HepG2 (cell line): ENCODE data around the gene MMP7. TPM values are rescaled to one million over a fixed set of nuclear protein-coding genes. Genes with fewer than 3 reads are reported as not detected.

ENCODE experiments used
- ASH2L ChIP-seq: fragments of 300-600, 200-600 bp; sonication (generic); IDR thresholded peaks from 2 replicates; pipeline ENCODE4 v1.7.0; 2017; ENCODE audit warnings: low read depth, mild to moderate bottlenecking, moderate library complexity, mixed read lengths, low read length; ENCODE audit not compliant: insufficient read length
- FOSL2 ChIP-seq: sonication (generic); formaldehyde crosslinking; IDR thresholded peaks from 2 replicates; pipeline ENCODE4 v1.4.0; 2020; ENCODE audit warnings: missing genetic modification reagents
- MXD1 ChIP-seq: sonication (generic); formaldehyde crosslinking; IDR thresholded peaks from 2 replicates; pipeline ENCODE4 v1.4.0; 2020; ENCODE audit warnings: mild to moderate bottlenecking, missing genetic modification reagents
- SATB2 ChIP-seq: sonication (generic); formaldehyde crosslinking; IDR thresholded peaks from 2 replicates; pipeline ENCODE4 v1.5.0; 2020; ENCODE audit warnings: missing genetic modification reagents
- SRSF4 ChIP-seq: fragments of 200-400 bp; formaldehyde crosslinking; IDR thresholded peaks from one replicate; pipeline ENCODE4 v1.6.1; 2018; ENCODE audit warnings: mild to moderate bottlenecking, low read depth, low read length, moderate library complexity; ENCODE audit not compliant: poor library complexity, severe bottlenecking
- THYN1 ChIP-seq: sonication (generic); formaldehyde crosslinking; IDR thresholded peaks from 2 replicates; pipeline ENCODE4 v1.8.1; 2023; ENCODE audit warnings: low read depth, mild to moderate bottlenecking, moderate library complexity, missing genetic modification reagents, borderline replicate concordance
- ZBTB21 ChIP-seq: sonication (generic); formaldehyde crosslinking; IDR thresholded peaks from 2 replicates; pipeline ENCODE4 v1.4.0; 2020; ENCODE audit warnings: missing genetic modification reagents
- polyA plus RNA-seq, 8 experiments: library from polyadenylated mRNA; depleted of rRNA in 3 of 8; stranded (reverse) in 7 of 8; unstranded in 1 of 8; fragments of >200 nt; fragmentation: Illumina TruSeq in 4 of 8; extraction: Trizol in 4 of 8; gene quantifications; 2 replicates each; pipeline versions ENCODE4 v1.2.1 to v1.2.3, GENCODE V29; 2011 to 2016; ENCODE audit warnings: low read depth in 4 of 8, missing spikeins in 1 of 8, mixed read lengths in 1 of 8; ENCODE audit not compliant: insufficient read depth in 1 of 8
- total RNA-seq, 5 experiments: library from RNA; depleted of rRNA; stranded (reverse); fragments of >200 nt; fragmentation: Illumina TruSeq; extraction: Trizol; gene quantifications; 2 replicates each; pipeline ENCODE4 v1.2.3, GENCODE V29; 2016; ENCODE audit warnings: low read depth in 1 of 5
- TF ChIP-seq, protein P1 (sequence below): sonication (generic); formaldehyde crosslinking; IDR thresholded peaks from 2 replicates; pipeline ENCODE4 v1.9.0; 2021; ENCODE audit warnings: missing genetic modification reagents, borderline replicate concordance

Gene MMP7
- total and polyA plus RNA-seq, 2 of the 13 experiments (the other 11 are each of a cell fraction or from before 2014, with no cell fraction given), result 0.17 TPM; not detected in 1

GRCh38 chr11:102471474-102471873 lies 59.1 kb downstream of the MMP7 start (continued):
- TF ChIP-seq, protein P1, sequence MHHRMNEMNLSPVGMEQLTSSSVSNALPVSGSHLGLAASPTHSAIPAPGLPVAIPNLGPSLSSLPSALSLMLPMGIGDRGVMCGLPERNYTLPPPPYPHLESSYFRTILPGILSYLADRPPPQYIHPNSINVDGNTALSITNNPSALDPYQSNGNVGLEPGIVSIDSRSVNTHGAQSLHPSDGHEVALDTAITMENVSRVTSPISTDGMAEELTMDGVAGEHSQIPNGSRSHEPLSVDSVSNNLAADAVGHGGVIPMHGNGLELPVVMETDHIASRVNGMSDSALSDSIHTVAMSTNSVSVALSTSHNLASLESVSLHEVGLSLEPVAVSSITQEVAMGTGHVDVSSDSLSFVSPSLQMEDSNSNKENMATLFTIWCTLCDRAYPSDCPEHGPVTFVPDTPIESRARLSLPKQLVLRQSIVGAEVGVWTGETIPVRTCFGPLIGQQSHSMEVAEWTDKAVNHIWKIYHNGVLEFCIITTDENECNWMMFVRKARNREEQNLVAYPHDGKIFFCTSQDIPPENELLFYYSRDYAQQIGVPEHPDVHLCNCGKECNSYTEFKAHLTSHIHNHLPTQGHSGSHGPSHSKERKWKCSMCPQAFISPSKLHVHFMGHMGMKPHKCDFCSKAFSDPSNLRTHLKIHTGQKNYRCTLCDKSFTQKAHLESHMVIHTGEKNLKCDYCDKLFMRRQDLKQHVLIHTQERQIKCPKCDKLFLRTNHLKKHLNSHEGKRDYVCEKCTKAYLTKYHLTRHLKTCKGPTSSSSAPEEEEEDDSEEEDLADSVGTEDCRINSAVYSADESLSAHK (CRISPR knock-in tag), result no peak
- no peak for TF ChIP-seq ASH2L
- no peak for TF ChIP-seq FOSL2
- TF ChIP-seq ZBTB21 (CRISPR knock-in tag), result no peak
- TF ChIP-seq MXD1 (CRISPR knock-in tag), result no peak
- no peak for TF ChIP-seq SRSF4
- TF ChIP-seq SATB2 (CRISPR knock-in tag), result no peak
- no peak for TF ChIP-seq THYN1 (CRISPR knock-in tag)
- TF ChIP-seq, all 625 proteins: peak for 0

Other genes with a start within 250 kb of the MMP7 start
- gene BIRC3, start 213.3 kb downstream of the MMP7 start, total RNA-seq (2016; rRNA removed; fragmentation: Illumina TruSeq; extraction: Trizol), result 4.2 and 7.5 TPM in 2 replicates
- gene BIRC3, start 213.3 kb downstream of the MMP7 start, polyA plus RNA-seq (2011; rRNA removed), result 0.41 and 0.50 TPM in 2 replicates
- 61.7 and 83.2 TPM in 2 replicates for gene BIRC2, start 183.5 kb downstream of the MMP7 start, total RNA-seq (2016; rRNA removed; fragmentation: Illumina TruSeq; extraction: Trizol)
- gene BIRC2, start 183.5 kb downstream of the MMP7 start, polyA plus RNA-seq (2011; rRNA removed), result 59.2 and 62.2 TPM in 2 replicates
- gene TMEM123, start 78.0 kb downstream of the MMP7 start, total RNA-seq (2016; rRNA removed; fragmentation: Illumina TruSeq; extraction: Trizol), result 265 and 365 TPM in 2 replicates
- 2,108 and 2,761 TPM in 2 replicates for gene TMEM123, start 78.0 kb downstream of the MMP7 start, polyA plus RNA-seq (2011; rRNA removed)
- gene MMP20, start 94.6 kb upstream of the MMP7 start, total RNA-seq (2016; rRNA removed; fragmentation: Illumina TruSeq; extraction: Trizol), result not detected in 2 replicates
- 0.05 and 0.12 TPM in 2 replicates for gene MMP20, start 94.6 kb upstream of the MMP7 start, polyA plus RNA-seq (2011; rRNA removed)
- not detected in 2 replicates for gene MMP27, start 175.0 kb upstream of the MMP7 start, total RNA-seq (2016; rRNA removed; fragmentation: Illumina TruSeq; extraction: Trizol)
- gene MMP27, start 175.0 kb upstream of the MMP7 start, polyA plus RNA-seq (2011; rRNA removed), result not detected in 2 replicates
- not detected in 2 replicates for gene MMP8, start 194.2 kb upstream of the MMP7 start, total RNA-seq (2016; rRNA removed; fragmentation: Illumina TruSeq; extraction: Trizol)
- not detected in 2 replicates for gene MMP8, start 194.2 kb upstream of the MMP7 start, polyA plus RNA-seq (2011; rRNA removed)
- gene MMP10, start 249.9 kb upstream of the MMP7 start, total RNA-seq (2016; rRNA removed; fragmentation: Illumina TruSeq; extraction: Trizol), result not detected in 2 replicates
- 0.03 and 0.18 TPM in 2 replicates for gene MMP10, start 249.9 kb upstream of the MMP7 start, polyA plus RNA-seq (2011; rRNA removed)